ENCODE data around the gene GREM1.

GREM1 gene

DNA sequence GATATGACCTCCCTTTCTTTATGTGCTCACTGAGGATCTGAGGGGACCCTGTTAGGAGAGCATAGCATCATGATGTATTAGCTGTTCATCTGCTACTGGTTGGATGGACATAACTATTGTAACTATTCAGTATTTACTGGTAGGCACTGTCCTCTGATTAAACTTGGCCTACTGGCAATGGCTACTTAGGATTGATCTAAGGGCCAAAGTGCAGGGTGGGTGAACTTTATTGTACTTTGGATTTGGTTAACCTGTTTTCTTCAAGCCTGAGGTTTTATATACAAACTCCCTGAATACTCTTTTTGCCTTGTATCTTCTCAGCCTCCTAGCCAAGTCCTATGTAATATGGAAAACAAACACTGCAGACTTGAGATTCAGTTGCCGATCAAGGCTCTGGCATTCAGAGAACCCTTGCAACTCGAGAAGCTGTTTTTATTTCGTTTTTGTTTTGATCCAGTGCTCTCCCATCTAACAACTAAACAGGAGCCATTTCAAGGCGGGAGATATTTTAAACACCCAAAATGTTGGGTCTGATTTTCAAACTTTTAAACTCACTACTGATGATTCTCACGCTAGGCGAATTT lies 14.9 kb downstream of the GREM1 start:
- FAIRE-seq: no peak

DNA sequence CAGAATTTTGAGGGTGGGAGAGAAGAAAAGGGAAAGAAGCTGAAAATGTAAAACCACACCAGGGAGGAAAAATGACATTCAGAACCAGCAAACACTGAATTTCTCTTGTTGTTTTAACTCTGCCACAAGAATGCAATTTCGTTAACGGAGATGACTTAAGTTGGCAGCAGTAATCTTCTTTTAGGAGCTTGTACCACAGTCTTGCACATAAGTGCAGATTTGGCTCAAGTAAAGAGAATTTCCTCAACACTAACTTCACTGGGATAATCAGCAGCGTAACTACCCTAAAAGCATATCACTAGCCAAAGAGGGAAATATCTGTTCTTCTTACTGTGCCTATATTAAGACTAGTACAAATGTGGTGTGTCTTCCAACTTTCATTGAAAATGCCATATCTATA lies 15.5 kb downstream of the GREM1 start:
- no peak for FAIRE-seq

- no peak for FAIRE-seq
Observed at GRCh38 chr15:32735989-32736700, 18.3 kb downstream of the GREM1 start.

DNA sequence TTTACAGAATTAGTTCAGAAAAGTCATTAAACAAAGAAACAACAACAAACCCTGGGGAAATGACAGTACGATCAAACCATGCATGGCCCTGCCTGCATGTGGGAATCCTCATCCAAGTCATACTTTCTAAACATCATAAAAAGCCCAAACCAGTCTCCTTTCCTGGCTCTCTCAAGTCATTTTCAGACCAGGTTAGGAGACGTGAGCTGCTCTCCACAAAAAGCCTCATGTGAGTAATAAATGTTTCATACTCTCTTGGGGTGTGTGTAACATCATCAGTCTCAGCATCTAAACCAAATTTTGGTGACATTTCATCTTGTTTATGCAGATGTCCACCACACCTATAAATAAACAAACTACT lies 18.9 kb downstream of the GREM1 start:
- no peak for FAIRE-seq

- FAIRE-seq: no peak
Observed at GRCh38 chr15:32737304-32737703, 19.5 kb downstream of the GREM1 start.

GRCh38 chr15:32738666-32739065 lies 20.9 kb downstream of the GREM1 start:
- no peak for FAIRE-seq

DNA sequence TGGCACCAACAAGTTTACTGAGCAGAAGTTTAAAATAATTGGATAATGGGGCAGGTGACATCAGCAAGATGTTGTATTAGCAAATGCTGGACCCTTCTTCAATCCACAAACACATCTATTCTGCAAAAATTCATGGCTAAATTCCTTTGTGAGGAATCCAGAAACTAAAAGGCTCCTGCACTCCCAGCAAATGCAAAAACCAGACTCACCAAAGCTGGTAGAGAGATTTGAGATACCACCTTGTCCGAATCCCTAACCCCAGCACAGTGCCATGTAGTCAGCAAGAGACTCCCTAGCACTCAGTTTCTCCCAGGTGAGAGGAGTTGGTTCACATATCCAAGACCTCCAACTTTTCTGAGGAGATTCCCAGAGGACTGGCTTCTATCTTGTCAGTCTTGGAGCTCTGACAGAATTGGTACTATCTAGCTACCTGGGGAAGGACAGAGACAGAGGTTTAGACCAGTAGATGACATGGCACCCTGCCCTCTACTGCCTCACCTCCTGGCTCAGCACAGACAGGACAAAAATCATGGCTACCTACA lies 21.8 kb downstream of the GREM1 start:
- no peak for FAIRE-seq

DNA sequence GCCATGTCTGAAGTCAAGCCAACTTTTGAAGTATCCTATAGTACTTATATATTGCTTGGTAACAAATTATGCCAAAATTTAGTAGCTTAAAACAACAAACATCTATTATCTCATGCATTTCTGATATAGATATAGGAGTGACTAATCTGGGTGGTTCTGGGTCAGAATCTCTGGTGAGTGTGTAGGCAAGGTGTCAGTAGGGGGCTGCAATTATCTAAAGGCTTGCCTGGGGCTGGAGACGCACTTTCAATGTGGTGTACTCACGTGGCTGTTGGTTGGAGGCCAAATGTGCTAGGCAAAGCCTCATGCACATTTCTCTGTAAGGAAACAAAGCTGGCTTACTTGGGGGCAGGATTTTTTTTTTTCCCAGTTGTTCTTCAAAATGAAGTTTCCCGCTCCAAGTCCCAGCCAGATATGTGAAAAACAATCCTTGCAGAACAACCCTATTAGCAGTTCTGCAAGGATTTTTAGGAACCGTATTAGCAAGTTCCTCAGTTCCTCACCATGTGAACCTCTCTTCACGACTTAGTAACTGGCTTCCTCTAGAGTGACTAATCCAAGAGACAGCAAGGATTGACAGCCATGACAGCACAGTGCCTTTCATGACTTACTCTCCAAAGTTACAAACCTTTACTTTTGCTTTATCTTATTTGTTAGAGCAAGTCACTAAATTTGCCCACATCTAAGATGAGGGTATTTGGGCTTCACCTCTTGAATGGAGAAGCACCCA lies 25.8 kb downstream of the GREM1 start:
- FAIRE-seq: no peak

- no peak for FAIRE-seq
Observed at GRCh38 chr15:32746116-32746857, 28.5 kb downstream of the GREM1 start.

- FAIRE-seq: no peak
Observed at GRCh38 chr15:32747921-32748342, 30.1 kb downstream of the GREM1 start.

- FAIRE-seq: no peak
Observed at GRCh38 chr15:32750979-32751378, 33.2 kb downstream of the GREM1 start.

- FAIRE-seq: no peak
Observed at GRCh38 chr15:32757426-32757825, 39.6 kb downstream of the GREM1 start.

DNA sequence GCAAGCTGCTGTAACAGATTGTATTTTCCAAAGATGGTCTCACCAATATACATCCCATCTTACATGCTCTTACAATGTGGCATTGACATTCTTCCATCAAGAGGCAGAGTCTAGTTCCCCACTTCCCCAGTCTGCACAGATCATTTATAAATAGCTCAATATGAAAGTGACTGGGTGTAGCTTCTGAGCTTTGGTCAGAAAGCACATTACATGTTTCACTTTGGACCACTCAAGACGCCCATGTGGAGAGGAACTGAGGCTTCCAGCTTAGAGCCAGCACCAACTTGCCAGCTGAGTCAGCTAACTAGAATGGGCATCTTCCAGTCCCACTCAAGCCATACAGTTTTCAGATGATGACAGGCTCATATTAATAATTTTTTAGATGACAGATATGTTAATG lies 45.5 kb downstream of the GREM1 start:
- FAIRE-seq: no peak

DNA sequence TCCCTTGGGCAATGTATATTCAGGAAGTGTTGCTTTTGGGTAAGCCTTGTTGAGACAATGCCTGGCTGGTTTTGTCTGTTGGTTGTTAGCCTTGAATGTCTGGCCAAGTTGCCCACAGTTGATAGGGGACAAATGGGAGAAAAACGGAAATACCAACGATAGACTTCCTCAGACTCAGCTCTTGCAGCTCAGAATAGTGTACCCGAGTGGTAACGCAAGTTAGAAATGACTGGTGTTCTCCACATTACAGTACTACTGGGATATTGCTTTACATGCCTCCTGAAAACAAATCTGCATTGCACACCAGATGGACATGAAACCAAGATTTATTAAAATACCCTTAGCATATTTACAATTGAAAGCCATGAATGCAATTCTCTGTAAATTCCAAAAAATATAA lies 47.4 kb downstream of the GREM1 start:
- FAIRE-seq: no peak

DNA sequence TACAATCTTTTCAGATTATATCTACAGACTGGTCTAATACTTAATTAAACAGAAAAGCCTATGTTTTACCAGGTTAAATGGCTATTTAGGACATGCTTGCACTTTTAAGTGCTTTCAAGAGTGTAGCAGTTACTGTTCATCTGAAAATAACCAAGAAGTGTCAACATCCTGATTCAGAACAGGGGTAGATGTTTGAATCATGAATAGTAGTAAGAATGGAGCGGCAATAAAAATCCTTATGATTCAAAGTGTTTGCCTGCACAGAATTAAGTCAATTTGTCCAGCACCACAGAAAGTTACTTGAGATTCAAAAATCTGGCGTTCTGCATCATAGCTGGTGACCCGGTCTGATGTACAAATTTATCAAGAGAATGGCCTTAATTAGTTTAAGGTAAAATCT lies 48.3 kb downstream of the GREM1 start:
- FAIRE-seq: no peak

DNA sequence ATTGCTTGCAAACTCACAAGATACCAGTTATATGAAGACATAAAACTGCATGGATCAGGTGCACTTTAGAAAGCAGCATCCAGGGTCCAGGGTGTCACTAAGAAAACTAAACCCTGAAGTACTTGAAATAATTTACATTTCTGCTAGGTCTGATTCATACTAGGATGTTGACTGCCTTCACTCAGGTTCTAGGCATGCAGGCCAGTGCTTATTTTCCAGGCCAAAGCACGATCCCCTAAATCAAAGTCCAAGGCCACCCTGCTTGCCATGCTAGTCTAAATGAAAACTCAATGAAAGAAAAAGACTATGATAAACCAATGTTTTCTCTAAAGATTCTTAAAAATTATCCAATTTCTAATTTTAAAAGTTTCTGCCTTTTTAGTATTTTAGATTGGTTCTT lies 49.4 kb downstream of the GREM1 start:
- no peak for FAIRE-seq

DNA sequence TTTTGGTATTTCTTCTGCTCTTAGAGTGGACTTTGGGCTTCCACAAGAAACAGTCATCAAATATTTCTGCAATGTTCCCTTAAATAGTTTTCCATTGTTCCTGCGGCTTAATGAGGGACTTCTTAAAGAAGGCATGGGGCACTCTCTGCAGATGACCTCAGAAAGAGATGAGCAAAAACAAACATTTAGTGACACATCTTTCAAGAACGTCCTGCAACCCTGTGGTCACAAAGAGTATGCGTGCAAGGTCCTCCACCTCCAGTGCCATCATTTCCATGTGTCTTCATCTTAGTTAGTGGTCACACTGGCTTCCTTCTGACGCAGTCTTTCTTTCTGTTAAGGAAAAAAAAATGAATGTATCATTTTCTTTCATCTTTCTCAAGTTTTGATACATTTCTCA lies 56.2 kb downstream of the GREM1 start:
- FAIRE-seq: no peak

- no peak for FAIRE-seq
Observed at GRCh38 chr15:32775103-32775502, 57.3 kb downstream of the GREM1 start.

- no peak for FAIRE-seq
Observed at GRCh38 chr15:32778391-32779176, 60.8 kb downstream of the GREM1 start.

DNA sequence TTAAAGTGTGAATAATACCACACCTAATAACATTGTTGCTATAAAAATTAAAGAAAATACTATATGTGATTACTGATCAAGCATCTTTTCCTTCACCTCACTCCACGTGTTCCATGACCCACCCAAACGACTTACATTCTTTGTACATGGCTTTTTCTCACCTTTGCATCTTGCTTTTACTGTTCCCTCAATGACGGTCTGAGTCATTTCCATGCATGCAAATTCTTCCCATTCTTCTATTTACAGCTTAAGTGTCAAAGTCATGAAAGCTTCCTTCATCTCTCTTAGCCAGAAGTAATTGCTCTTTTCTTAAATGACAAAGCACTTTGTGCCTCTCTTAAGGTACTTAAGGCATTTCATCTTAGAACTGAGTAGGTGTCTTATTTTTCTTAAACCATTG lies 64.0 kb downstream of the GREM1 start:
- FAIRE-seq: no peak

DNA sequence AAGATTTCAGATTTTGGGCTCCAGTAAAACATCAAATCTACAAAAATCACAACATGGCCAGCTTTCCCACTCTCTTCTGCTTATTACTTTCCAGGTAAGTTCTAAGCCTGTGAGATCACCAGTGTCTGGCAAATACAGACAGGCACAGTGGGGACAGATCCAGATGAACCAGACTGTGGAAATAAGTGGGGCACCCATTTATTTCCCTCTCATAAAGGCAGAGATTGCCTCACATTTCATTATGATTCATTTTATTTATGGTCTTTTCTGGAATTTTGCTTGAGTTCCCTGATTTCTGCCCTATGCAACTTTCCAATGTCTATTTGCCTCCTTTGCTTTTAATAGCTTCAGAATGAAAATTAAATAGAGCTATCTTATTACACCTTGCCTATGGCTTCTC lies 66.8 kb downstream of the GREM1 start:
- no peak for FAIRE-seq

GRCh38 chr15:32786906-32787305 lies 69.1 kb downstream of the GREM1 start:
- no peak for FAIRE-seq

GRCh38 chr15:32787949-32788348 lies 70.1 kb downstream of the GREM1 start:
- no peak for FAIRE-seq
